Measurements from ENCODE around the gene POLR1G. TPM values are rescaled to one million over a fixed set of nuclear protein-coding genes. Genes with fewer than 3 reads are reported as not detected.

The POLR1G gene, protein sequence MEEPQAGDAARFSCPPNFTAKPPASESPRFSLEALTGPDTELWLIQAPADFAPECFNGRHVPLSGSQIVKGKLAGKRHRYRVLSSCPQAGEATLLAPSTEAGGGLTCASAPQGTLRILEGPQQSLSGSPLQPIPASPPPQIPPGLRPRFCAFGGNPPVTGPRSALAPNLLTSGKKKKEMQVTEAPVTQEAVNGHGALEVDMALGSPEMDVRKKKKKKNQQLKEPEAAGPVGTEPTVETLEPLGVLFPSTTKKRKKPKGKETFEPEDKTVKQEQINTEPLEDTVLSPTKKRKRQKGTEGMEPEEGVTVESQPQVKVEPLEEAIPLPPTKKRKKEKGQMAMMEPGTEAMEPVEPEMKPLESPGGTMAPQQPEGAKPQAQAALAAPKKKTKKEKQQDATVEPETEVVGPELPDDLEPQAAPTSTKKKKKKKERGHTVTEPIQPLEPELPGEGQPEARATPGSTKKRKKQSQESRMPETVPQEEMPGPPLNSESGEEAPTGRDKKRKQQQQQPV
- 6.9 TPM for total RNA-seq

DNA sequence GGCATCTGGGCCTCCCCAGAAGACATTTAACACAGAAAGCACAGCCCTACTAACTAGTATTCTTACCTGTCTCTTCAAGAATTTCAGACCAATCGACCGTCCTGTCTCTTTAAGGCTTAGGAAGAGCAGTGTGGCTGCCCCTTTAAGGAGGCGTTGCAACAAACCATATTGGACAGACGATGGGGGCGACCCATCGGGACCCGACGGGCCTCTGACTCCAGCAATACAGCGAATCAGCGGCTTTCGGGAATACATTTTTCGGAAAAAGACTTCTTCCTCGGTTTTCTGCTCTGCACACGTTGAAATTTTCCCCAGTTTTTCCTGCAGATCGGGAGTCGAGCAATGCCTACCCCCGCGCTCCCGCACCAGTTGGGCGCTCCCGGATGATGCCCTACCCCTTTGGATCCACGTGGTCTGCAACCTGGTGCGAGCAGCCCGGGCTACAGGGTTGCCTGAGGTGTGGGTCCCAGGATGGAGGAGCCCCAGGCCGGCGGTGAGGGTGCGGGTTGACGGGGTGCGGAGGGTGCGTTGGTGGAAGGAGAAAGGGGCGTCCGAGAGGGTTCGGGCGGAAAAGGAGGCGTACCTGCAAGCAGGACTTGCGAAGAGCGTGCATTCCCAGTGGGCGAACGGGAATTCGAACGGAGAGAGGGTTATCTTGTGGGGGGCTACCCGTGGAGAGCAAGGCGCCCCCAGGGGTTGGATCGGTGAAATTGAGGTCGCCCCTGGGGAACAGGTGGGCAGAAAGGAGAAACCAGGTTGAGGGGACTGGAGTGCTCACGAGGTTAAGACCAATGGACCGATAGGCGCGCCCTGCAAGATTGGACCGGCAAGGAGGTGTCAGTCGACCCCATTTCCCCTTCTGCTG lies at the start of gene POLR1G:
POLR1G (plus strand) TSS at position 419 of the 865 bp plus-strand sequence; CDS start at position 472, 53 bp downstream.
- peak; percentile 81 for DNase-seq (ENCODE audit: low spot score)

DNA sequence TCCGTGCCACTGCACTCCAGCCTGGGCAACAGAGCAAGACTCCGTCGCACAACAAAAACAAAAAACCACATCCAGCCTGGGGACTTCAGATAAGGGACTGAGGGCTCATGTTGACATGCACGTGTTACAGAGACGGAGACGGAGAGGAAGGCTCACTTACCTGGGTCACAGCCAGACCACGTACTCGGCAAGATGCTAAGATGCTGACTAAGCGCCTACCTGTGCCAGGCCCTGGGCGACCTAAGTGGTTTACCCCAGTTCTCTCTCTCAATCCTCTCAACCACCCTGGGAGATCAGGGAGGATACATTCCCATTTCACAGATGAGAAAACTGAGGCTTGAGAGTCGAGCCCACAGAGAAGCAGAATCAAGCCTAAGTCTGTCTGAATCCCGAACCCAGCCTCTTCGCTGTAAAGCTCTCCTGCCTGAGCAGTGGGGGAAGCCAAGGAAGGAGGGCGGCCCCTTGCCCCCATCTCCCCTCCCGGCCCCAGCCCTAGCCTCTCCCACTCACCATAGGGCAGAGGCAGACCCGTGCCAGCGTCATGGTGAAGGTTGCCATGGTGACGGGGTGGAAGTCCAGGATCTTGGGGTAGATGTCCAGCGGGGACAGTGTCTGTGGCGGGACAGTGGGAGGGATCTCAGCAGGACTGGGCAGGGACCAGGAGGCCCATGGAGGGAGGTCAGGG lies 49.5 kb upstream of the POLR1G start:
- no peak for DNase-seq (ENCODE audit: low spot score)

GRCh38 chr19:45357445-45357783 lies 49.0 kb upstream of the POLR1G start:
- no peak for DNase-seq (ENCODE audit: low spot score)

DNA sequence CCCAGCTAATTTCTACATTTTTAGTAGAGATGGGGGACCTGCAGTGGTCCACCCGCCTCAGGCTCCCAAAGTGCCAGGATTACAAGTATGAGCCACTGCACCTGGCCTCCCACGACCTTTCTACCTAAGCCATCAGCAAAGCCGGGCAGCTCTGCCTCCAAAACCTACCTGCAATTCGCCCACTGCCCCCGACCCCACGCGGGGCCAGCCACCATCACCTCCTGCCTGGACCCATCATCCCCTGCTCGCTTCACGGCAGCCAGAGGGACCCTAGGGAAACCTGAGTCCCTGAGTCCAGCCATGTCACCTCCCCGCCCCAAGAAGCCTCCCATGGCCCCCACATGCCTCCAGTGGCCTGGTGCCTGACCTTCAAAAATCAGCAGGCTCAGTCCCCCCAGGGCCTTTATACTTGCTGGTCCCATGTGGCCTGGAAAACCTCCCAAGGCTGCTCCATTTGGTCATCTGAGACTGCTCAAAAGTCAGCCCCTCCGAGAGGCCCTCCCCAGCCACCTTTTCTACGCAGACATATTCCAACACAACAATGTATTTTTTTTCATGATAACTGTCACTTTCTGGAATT lies 48.1 kb upstream of the POLR1G start:
- DNase-seq (ENCODE audit: low spot score): no peak

DNA sequence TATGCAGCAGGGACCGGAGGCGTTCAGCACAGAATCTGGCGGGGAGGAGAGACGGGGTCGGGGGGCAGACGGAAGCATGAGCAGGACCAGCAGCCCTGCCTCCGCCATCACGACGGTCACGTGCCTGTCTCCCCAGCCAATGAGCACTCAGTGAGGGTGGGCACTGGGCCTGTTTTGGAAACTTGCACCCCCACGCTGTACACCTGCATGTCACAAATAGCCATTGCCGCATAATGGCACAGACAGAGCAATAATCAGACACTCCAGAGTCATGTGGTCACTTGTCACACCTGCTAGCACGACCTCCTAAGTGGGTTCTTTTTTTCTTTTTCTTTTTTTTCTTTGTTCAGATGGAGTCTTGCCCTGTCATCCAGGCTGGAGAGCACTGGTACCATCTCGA lies 44.8 kb upstream of the POLR1G start:
- DNase-seq (ENCODE audit: low spot score): no peak

DNA sequence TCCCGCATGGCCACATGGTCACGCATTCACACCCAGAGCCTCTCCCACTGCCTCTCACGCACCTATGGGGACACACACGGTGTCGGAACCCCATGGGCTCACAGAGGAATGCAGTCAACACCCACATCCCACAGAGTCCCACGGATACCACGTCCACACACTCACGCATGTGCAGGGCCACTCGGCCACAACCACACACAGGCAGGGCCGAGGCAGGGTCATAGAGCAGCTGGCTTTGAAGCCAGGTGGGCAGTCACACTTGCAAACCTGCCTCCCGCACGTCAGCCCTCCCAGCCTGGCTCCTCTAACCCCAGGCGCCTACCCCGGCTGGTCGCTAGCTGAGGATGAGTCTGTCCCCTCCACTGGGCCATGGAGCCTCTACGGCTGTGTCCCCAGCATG lies 44.2 kb upstream of the POLR1G start:
- no peak for DNase-seq (ENCODE audit: low spot score)

GRCh38 chr19:45363861-45364459 lies 42.5 kb upstream of the POLR1G start:
- no peak for DNase-seq (ENCODE audit: low spot score)

DNA sequence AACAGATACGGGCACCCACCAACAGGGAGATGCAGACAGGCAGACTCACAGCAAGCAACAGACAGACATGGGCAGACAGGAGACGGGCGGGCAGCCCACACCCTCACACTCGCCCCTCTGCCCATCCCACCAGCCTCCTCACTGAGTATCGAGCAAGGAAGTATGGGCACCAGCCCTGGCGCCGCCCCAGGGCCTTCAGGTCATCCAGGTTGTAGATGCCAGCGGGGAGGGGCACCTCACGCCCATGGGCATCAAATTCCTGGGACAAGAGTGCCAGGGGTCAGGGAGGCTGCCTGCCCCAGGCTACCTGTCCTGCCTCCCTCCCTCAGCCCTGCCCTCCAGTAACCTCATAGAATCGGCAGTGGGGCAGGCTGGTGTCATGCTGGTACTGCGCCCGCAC lies 41.7 kb upstream of the POLR1G start:
- no peak for DNase-seq (ENCODE audit: low spot score)

- no peak for DNase-seq (ENCODE audit: low spot score)
Measured at GRCh38 chr19:45368127-45368526, 38.3 kb upstream of the POLR1G start.

DNA sequence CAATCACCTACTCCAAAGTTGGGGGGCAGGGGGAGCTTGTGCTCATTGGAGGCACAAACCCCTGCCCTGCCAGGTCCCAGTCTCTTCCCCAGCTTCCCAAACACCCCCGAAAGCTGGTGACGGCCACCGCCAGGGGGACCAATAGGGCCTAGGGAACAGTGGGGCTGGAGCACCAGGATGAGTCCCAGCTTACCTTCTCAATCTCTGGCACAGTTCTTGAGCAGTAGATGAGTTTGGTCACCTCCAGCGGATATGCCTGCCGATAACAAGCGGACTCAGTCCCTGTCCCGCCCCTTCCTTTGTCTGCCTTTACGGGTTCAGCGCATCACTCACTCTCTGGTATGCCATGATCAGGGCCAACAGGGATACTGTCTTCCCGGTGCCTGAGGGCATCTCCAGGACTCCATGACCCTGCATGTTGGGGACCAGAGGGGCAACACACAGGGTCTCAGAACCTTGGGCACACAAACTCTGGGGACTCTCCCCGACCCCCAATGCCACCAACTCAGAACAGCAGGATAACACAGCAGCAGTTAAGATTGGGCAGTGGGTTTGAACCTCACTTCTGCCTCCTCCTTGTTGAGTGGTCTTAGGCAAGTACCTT lies 37.6 kb upstream of the POLR1G start:
- peak; percentile 41 for DNase-seq (ENCODE audit: low spot score)

DNA sequence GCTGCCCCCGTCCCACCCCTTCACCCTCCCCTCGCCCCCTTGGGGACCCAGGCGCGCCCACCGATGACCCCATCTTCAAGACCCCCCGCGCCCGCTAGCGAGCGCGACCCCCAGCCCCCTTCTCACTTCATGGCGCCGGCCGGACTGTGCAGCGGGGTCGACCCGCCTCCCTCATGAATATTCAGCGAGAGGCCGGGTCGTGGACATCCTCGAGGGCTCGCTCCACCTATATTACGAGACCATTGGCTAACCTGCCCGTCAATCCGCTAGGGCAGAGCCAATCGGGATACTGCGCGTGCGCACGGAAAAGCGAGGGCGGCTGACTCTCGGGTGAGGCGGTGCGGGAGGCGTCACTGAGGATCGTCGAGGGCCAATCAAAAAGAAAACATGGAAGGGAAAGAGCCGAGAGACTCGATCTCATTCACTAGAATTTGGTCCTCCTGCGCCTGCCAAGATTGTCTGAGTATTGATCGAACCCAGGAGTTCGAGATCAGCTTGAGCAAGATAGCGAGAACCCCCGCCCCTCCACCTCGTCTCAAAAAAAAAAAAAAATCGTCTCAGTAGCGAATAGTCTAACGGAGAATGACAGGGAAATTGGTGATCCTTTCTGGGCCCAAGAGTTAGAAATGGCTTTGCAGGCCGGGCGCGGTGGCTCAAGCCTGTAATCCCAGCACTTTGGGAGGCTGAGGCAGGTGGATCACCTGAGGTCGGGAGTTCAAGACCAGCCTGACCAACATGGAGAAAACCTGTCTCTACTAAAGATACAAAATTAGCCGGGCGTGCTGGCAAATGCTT lies 35.8 kb upstream of the POLR1G start, which contains the start of gene ERCC2:
ERCC2 (minus strand) TSS at position 164 of the 795 bp plus-strand sequence; CDS start at position 131, 33 bp downstream.
- DNase-seq (ENCODE audit: low spot score): peak; percentile 100

- DNase-seq (ENCODE audit: low spot score): peak; percentile 42
Measured at GRCh38 chr19:45376045-45376724, 30.3 kb upstream of the POLR1G start.

DNA sequence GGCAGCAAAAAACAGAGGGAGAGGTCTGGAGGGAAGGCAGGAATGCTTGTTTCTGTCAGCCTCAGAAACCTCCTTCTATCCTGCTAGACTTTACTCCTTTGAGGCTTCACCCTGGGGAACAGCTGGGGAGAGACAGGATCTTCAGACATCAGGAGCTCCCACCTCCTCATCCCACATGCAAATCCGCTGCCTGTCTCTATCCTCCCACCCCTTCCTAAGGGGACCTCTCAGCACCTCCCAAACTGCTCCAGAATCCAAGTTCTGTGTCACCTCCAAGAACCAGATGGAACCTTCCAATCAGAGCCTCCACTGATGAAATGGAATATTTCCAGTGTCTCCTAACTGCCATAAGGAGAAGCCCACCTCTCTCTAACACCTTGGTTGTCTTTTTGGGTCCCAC lies 26.3 kb upstream of the POLR1G start:
- no peak for DNase-seq (ENCODE audit: low spot score)

GRCh38 chr19:45382426-45382825 lies 24.0 kb upstream of the POLR1G start:
- no peak for DNase-seq (ENCODE audit: low spot score)

GRCh38 chr19:45385392-45386221 lies 20.8 kb upstream of the POLR1G start:
- DNase-seq (ENCODE audit: low spot score): no peak

DNA sequence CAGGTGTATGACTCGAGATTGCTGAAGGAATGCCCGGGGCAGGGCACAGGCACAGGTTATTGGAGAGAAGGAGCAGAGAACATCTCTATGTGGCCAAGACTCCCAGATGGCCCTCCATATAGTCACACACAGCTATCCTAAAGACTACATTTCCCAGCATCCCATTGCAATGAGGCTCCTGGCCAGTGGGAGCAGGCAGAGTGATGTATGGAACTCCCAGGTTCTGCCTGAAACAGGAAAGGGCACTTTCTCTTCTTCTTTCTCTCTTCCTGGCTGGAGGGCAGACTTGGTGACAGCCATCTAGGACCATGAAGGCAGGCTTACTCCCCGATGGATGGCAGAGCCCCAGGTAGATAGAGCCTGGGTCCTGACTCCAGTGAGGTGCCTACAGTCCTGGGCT lies 15.1 kb upstream of the POLR1G start:
- no peak for DNase-seq (ENCODE audit: low spot score)

DNA sequence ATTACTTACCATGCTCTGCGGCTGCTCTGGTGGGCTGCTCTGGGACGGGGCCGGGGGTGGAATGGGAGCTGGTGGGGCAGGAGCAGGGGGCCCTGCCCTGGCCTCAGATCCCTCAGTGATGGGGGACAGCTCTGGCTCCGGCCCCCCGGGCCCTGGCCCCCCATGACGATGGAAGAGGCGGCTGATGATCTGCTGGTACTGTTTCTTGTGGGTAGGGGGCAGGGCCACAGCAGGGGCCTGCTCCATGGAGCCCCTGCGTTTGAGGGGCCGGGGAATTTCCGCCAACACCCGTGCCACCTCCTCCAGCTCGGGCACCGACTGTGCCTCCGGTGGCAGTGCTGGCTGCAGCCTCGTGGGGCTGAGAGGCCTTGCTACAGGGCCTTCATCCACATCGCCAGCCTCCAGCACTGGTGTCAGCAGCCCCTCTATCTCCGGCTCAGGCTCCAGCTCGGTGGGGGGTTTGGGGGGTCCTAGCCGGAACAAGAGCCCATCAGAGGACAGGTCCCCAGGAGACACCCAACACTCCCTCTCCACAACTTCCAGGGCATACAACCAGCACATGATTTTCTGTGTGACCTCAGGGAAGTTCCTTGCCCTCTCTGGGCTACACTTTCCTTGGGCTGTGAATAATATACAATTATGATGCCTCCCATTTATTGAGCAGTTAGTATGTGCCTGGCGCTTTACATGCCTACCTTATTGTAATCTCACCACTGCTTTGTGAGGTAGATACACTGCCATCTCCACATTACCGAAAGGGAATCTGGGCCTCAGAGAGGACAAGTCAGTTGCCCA lies 14.4 kb upstream of the POLR1G start:
- no peak for DNase-seq (ENCODE audit: low spot score)

Measured in ureter (tissue), 1 donor.